Smooth muscle cell (in vitro differentiated cells): ENCODE data around the gene KRT1. TPM values are rescaled to one million over a fixed set of nuclear protein-coding genes. Genes with fewer than 3 reads are reported as not detected.

Source experiments
- DNase-seq: peaks from one replicate; lab custom pipeline; 2025; ENCODE audit not compliant: unreplicated experiment; lab: John Stamatoyannopoulos, UW
- H2AFZ ChIP-seq: fragments of 200-600 bp; sonication (generic); 2 replicates; pipeline ENCODE4 v1.6.0; 2016; ENCODE audit warnings: antibody characterized with exemption, low read depth, mild to moderate bottlenecking
- H3F3A ChIP-seq: fragments of 200-600 bp; sonication (generic); 2 replicates; pipeline ENCODE4 v1.6.0; 2017; ENCODE audit warnings: antibody characterized with exemption, low read depth
- H3K27ac ChIP-seq: fragments of 200-600 bp; sonication (generic); 2 replicates; pipeline ENCODE4 v1.5.1; 2016; ENCODE audit warnings: low read depth, mild to moderate bottlenecking
- H3K27me3 ChIP-seq: fragments of 200-600 bp; sonication (generic); 2 replicates; pipeline ENCODE4 v1.6.1; 2016; ENCODE audit warnings: low read depth, mild to moderate bottlenecking
- H3K36me3 ChIP-seq: fragments of 200-600 bp; sonication (generic); 2 replicates; pipeline ENCODE4 v1.5.1; 2016; ENCODE audit warnings: low read depth
- H3K4me1 ChIP-seq: fragments of 200-600 bp; sonication (generic); 2 replicates; pipeline ENCODE4 v1.5.1; 2016; ENCODE audit warnings: low read depth
- H3K4me2 ChIP-seq: fragments of 200-600 bp; sonication (generic); 2 replicates; pipeline ENCODE4 v1.6.0; 2016; ENCODE audit warnings: mild to moderate bottlenecking
- H3K4me3 ChIP-seq: fragments of 200-600 bp; sonication (generic); 2 replicates; pipeline ENCODE4 v1.5.1; 2016; ENCODE audit warnings: mild to moderate bottlenecking
- H3K79me2 ChIP-seq: fragments of 200-600 bp; sonication (generic); 2 replicates; pipeline ENCODE4 v1.6.0; 2016; ENCODE audit warnings: low read depth, mild to moderate bottlenecking
- H3K9ac ChIP-seq: fragments of 200-600 bp; sonication (generic); 2 replicates; pipeline ENCODE4 v1.6.0; 2016; ENCODE audit warnings: low read depth
- H3K9me3 ChIP-seq: fragments of 200-600 bp; sonication (generic); replicated peaks from 2 replicates; pipeline ENCODE4 v1.5.1; 2016; ENCODE audit warnings: low read depth
- H4K20me1 ChIP-seq: fragments of 200-600 bp; sonication (generic); 2 replicates; pipeline ENCODE4 v1.6.0; 2016; ENCODE audit warnings: low read depth
- WGBS: methylation state at CpG from one replicate; pipeline ENCODE4 v1.1.7; 2016; ENCODE audit warnings: low lambda C conversion rate; 5-methylcytosine and 5-hydroxymethylcytosine counted together
- polyA plus RNA-seq: library from polyadenylated mRNA; unstranded; fragments of >200 nt; fragmentation: Nextera tagmentation; extraction: Ambion mirVana; gene quantifications from 2 replicates; pipeline ENCODE4 v1.2.1, GENCODE V29; 2016
- total RNA-seq: library from RNA; depleted of rRNA; stranded (reverse); fragments of >200 nt; gene quantifications from 2 replicates; pipeline ENCODE4 v1.2.3, GENCODE V29; 2014
- TF ChIP-seq, protein P1 (sequence below): fragments of 200-600 bp; sonication (generic); IDR thresholded peaks from 2 replicates; pipeline ENCODE4 v1.5.1; 2017; ENCODE audit warnings: borderline replicate concordance, mild to moderate bottlenecking, antibody characterized with exemption; ENCODE audit not compliant: insufficient read depth, poor library complexity, severe bottlenecking

KRT1 gene
- total and polyA plus RNA-seq, 2 experiments from 2014 or later: 5.6 to 13.5 TPM

DNA sequence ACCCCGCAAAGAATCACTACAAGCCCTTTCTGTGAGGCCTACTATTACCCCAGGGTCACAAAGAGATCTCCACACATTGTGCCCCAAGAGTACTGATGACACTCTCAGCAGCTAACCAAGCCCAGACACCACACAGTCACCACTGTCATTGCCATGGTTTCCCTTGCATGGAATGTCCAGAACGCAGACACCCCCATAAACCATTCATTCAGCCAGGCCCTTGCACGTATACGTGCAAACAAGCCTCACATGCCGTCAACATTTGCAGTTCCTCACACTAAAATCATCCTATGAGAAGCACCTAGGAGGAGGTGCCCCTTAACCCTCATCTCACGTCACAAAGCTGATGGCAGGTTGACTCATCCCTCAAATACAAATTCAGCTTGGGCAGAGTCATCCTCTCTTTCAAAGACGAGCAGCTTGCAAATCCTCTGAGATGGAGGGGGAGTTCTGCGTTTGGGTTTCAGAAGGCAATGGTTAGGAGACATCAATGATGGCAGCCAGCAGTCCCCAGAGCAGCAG, 40.2 kb upstream of the KRT1 start:
- TF ChIP-seq, protein P1, sequence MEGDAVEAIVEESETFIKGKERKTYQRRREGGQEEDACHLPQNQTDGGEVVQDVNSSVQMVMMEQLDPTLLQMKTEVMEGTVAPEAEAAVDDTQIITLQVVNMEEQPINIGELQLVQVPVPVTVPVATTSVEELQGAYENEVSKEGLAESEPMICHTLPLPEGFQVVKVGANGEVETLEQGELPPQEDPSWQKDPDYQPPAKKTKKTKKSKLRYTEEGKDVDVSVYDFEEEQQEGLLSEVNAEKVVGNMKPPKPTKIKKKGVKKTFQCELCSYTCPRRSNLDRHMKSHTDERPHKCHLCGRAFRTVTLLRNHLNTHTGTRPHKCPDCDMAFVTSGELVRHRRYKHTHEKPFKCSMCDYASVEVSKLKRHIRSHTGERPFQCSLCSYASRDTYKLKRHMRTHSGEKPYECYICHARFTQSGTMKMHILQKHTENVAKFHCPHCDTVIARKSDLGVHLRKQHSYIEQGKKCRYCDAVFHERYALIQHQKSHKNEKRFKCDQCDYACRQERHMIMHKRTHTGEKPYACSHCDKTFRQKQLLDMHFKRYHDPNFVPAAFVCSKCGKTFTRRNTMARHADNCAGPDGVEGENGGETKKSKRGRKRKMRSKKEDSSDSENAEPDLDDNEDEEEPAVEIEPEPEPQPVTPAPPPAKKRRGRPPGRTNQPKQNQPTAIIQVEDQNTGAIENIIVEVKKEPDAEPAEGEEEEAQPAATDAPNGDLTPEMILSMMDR: no peak
- Histone ChIP-seq H2AFZ (no peak overlapping the region), H3F3A (no peaks in the 10 kb centered on the region), H3K4me3 (no peak overlapping the region), H3K79me2 (no peaks in the 10 kb centered on the region), H3K4me2 (no peak overlapping the region), H4K20me1 (no peaks in the 10 kb centered on the region), H3K9me3 (no peaks in the 10 kb centered on the region), H3K4me1 (no peaks in the 10 kb centered on the region), H3K36me3 (no peaks in the 10 kb centered on the region), H3K27ac (no peak overlapping the region), H3K9ac (no peak overlapping the region), H3K27me3 (peaks cover 34% of the 10 kb centered on the region)
- 75% methylated on average over 8 of the region's 8 CpGs for WGBS
- DNase-seq: no peak

DNA sequence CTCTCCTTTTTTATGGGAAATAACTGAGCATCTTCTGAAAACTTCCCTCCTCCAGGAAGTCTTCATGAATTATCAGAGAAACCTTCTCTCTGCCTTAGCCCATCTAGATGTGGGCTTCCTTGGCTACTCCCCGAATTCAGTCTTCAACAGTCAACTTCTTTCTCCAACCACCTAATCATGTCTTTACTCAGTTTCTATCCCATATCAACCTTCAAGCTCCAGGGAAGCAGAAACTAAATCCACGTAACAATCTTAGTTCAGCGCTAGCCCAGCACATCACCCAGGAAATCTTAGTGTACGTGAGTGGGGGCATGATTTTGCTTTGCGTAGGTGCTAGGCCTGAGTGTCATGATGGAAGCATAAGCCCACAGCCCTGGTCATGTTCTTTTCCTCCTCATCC, 35.9 kb upstream of the KRT1 start:
- H3K4me1 ChIP-seq: no peaks in the 10 kb centered on the region
- no peaks in the 10 kb centered on the region for H3F3A ChIP-seq
- TF ChIP-seq, protein P1: no peak
- no peak overlapping the region for H3K27ac ChIP-seq
- H2AFZ ChIP-seq: no peak overlapping the region
- no peak overlapping the region for H3K4me2 ChIP-seq
- no peak for DNase-seq
- no peaks in the 10 kb centered on the region for H3K79me2 ChIP-seq
- no peaks in the 10 kb centered on the region for H4K20me1 ChIP-seq
- 96% methylated on average over 5 of the region's 5 CpGs for WGBS
- H3K9ac ChIP-seq: no peak overlapping the region
- H3K36me3 ChIP-seq: no peaks in the 10 kb centered on the region
- H3K9me3 ChIP-seq: no peaks in the 10 kb centered on the region
- H3K27me3 ChIP-seq: peaks cover 54% of the 10 kb centered on the region
- no peak overlapping the region for H3K4me3 ChIP-seq

DNA sequence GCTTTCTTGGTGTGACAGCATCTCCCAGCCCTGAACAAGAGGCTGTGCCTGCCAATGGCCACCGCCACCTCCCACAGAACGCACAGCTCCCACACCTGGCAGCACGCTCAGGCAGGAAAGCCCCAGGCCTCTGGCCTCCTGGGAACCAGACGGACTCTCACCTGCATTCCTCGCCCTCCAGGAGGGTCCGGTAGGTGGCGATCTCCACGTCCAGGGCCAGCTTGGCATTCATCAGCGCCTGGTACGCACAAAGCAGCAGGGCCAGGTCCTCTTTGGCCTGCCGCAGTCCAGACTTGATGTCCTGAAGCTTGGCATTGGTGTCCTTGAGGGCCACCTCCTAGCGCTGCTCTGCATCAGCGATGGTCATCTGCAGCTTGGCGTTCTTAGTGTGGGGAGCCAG, 35.2 kb upstream of the KRT1 start:
- H2AFZ ChIP-seq: no peak overlapping the region
- 62% methylated on average over 14 of the region's 14 CpGs for WGBS
- no peak overlapping the region for H3K4me3 ChIP-seq
- no peak overlapping the region for H3K27ac ChIP-seq
- no peaks in the 10 kb centered on the region for H3K9me3 ChIP-seq
- H3K9ac ChIP-seq: no peak overlapping the region
- TF ChIP-seq, protein P1: no peak
- no peaks in the 10 kb centered on the region for H3K79me2 ChIP-seq
- H3F3A ChIP-seq: no peaks in the 10 kb centered on the region
- no peaks in the 10 kb centered on the region for H4K20me1 ChIP-seq
- peaks cover 54% of the 10 kb centered on the region for H3K27me3 ChIP-seq
- H3K36me3 ChIP-seq: no peaks in the 10 kb centered on the region
- no peak for DNase-seq
- no peaks in the 10 kb centered on the region for H3K4me1 ChIP-seq
- no peak overlapping the region for H3K4me2 ChIP-seq

DNA sequence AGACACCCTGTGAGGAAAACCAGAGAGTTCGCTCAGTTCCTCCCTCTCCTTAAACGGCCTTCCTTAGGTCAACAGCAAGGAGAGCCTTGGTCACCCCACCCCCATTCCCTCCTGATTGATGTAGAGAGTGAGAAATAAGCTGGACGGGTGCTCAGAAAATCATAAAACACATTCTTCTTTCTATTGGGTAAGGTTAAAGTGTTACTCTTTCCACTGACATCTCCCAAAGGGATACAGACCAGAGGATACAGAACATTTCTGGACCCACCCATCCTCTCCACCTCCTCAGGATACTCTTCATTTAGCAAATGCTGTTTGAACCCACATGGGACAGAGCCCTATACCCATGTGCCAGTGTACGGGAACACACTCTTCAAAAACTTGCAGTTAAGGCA, 34.7 kb upstream of the KRT1 start:
- no peak overlapping the region for H3K27ac ChIP-seq
- no peak overlapping the region for H3K4me3 ChIP-seq
- no peaks in the 10 kb centered on the region for H3K36me3 ChIP-seq
- no peak overlapping the region for H3K9ac ChIP-seq
- H3K27me3 ChIP-seq: peaks cover 54% of the 10 kb centered on the region
- no peaks in the 10 kb centered on the region for H3K4me1 ChIP-seq
- no peak for DNase-seq
- no peaks in the 10 kb centered on the region for H3F3A ChIP-seq
- 87% methylated on average over 4 of the region's 4 CpGs for whole genome bisulfite sequencing
- H2AFZ ChIP-seq: no peak overlapping the region
- H4K20me1 ChIP-seq: no peaks in the 10 kb centered on the region
- TF ChIP-seq, protein P1: no peak
- no peaks in the 10 kb centered on the region for H3K9me3 ChIP-seq
- no peak overlapping the region for H3K4me2 ChIP-seq
- no peaks in the 10 kb centered on the region for H3K79me2 ChIP-seq
